ENCODE data around the gene FAM107B. TPM values are rescaled to one million over a fixed set of nuclear protein-coding genes. Genes with fewer than 3 reads are reported as not detected.

The FAM107B gene
- total RNA-seq, 1 experiment from 2014 or later = 41.6 TPM

GRCh38 chr10:14564268-14564744 is 210.4 kb downstream of the FAM107B start:
- H3K36me3 ChIP-seq (ENCODE audit: control insufficient read depth in 1 of 2, insufficient read depth in 2 of 2, low read length in 2 of 2) = peaks cover 0 to 3% of the 10 kb centered on the region in 2 experiments; a peak in 1 of 4 replicates
- TF ChIP-seq CTCF (IDR thresholded peaks at IDR 0.05 in 2 of 3, conservative IDR thresholded peaks at IDR 0.05 in 1 of 3; ENCODE audit: borderline replicate concordance in 1 of 3, insufficient read depth in 1 of 3, low read depth in 2 of 3, low read length in 2 of 3) (no peak), FOSL1 (IDR thresholded peaks at IDR 0.05; ENCODE audit: low read depth) (no peak), CBX3 (IDR thresholded peaks at IDR 0.05; ENCODE audit: low read depth) (no peak), ZNF274 (IDR thresholded peaks at IDR 0.05; ENCODE audit: low read depth, low read length) (no peak), ELF1 (IDR thresholded peaks at IDR 0.05; ENCODE audit: borderline replicate concordance, low read depth) (no peak), SRF (IDR thresholded peaks at IDR 0.05; ENCODE audit: low read depth) (no peak), REST (IDR thresholded peaks at IDR 0.05; ENCODE audit: low read depth) (no peak), EGR1 (IDR thresholded peaks at IDR 0.05; ENCODE audit: low read depth) (no peak), TCF7L2 (IDR thresholded peaks at IDR 0.05; ENCODE audit: borderline replicate concordance, extremely low read depth, insufficient read depth, insufficient read length) (no peak), ZFX (IDR thresholded peaks at IDR 0.05) (no peak), ATF3 (IDR thresholded peaks at IDR 0.05) (no peak), EZH2 (IDR thresholded peaks at IDR 0.05) (no peak), EZH2phosphoT487 (IDR thresholded peaks at IDR 0.05; ENCODE audit: borderline replicate concordance) (no peak), SIN3A (IDR thresholded peaks at IDR 0.05; ENCODE audit: low read depth) (no peak), MAX (IDR thresholded peaks at IDR 0.05) (no peak), RAD21 (IDR thresholded peaks at IDR 0.05; ENCODE audit: low read depth) (no peak)
- no peak overlapping the region for H3K4me3 ChIP-seq (replicated peaks in 1 of 2; ENCODE audit: low read depth in 1 of 2, low read length in 2 of 2)
- BruUV-seq (replicated peaks) = no TSS peak
- ATAC-seq (no peak), DNase-seq (ENCODE audit: low read depth, low spot score) (no peak)
- H3K79me2 ChIP-seq (ENCODE audit: insufficient read depth, low read length) = no peaks in the 10 kb centered on the region
- CTCF ChIA-PET = no interaction called here
- H3K27ac ChIP-seq (ENCODE audit: low read depth, low read length) = no peak overlapping the region
- no peak overlapping the region for H3K9ac ChIP-seq (ENCODE audit: low read length)
- no peaks in the 10 kb centered on the region for H4K20me1 ChIP-seq (ENCODE audit: insufficient read depth)
- H3K9me2 ChIP-seq (ENCODE audit: insufficient read depth) = no peaks in the 10 kb centered on the region
- intact Hi-C loops (cut with micrococcal nuclease) = no loop called here
- H2AFZ ChIP-seq (ENCODE audit: low read depth, low read length, poor library complexity, severe bottlenecking) = no peak overlapping the region
- no peaks in the 10 kb centered on the region for H3K9me3 ChIP-seq (ENCODE audit: control insufficient read depth in 1 of 2, insufficient read depth in 1 of 2, low read depth in 1 of 2, low read length in 2 of 2)
- H3K27me3 ChIP-seq (ENCODE audit: insufficient read depth, low read length) = no peaks in the 10 kb centered on the region
- RAD21 ChIA-PET (ENCODE audit: low non-redundant PET in 1 of 2, low total read pairs in 2 of 2, uncharacterized antibody in 2 of 2, unreplicated experiment in 2 of 2) = no interaction called here
- no peak overlapping the region for H3K4me2 ChIP-seq (ENCODE audit: low read length)
- peaks cover 0 to 7% of the 10 kb centered on the region in 2 experiments; a peak in 1 of 4 replicates for H3K4me1 ChIP-seq (ENCODE audit: control insufficient read depth in 1 of 2, insufficient read depth in 2 of 2, low read length in 2 of 2)
- POLR2A ChIA-PET = no interaction called here
